Natural killer cell (primary cell): ENCODE data around the gene MN1. TPM values are rescaled to one million over a fixed set of nuclear protein-coding genes. Genes with fewer than 3 reads are reported as not detected.

Source experiments
- ATAC-seq, 3 donors: fragments of 150-1000 bp in 2 of 3; fragments of 200-7000 bp in 1 of 3; cut with Tn5 transposase; 1 replicate in 1 of 3; 2 replicates in 2 of 3; pipeline ENCODE4 v1.10.0; 2021; ENCODE audit warnings: mild to moderate bottlenecking in 2 of 3, moderate library complexity in 2 of 3
- DNase-seq, 2 donors: peaks; one replicate each; pipeline versions ENCODE4 v3.0.0 to v3.0.0-alpha.2; 2013 to 2021; ENCODE audit warnings: mixed read lengths in 1 of 2
- H3K27ac ChIP-seq: one replicate; pipeline ENCODE4 v1.5.1; 2013; ENCODE audit warnings: mild to moderate bottlenecking, low read length
- H3K27me3 ChIP-seq: one replicate; pipeline ENCODE4 v1.6.1; 2013; ENCODE audit warnings: low read length; ENCODE audit not compliant: control insufficient read depth, insufficient read depth
- H3K36me3 ChIP-seq: one replicate; pipeline ENCODE4 v1.6.1; 2013; ENCODE audit warnings: low read length; ENCODE audit not compliant: control insufficient read depth, insufficient read depth
- H3K4me1 ChIP-seq: one replicate; pipeline ENCODE4 v1.6.1; 2013; ENCODE audit warnings: low read length; ENCODE audit not compliant: control insufficient read depth, insufficient read depth
- H3K4me3 ChIP-seq: one replicate; pipeline ENCODE4 v1.5.1; 2013; ENCODE audit warnings: low read length
- H3K9me3 ChIP-seq: one replicate; pipeline ENCODE4 v1.6.1; 2013; ENCODE audit warnings: low read length; ENCODE audit not compliant: control insufficient read depth, insufficient read depth
- H3K27ac Mint-ChIP-seq, 2 donors: one replicate each; pipeline ENCODE4 v1.8.0; 2022; ENCODE audit warnings: mild to moderate bottlenecking in 2 of 2, mixed read lengths in 2 of 2, moderate library complexity in 1 of 2
- H3K27me3 Mint-ChIP-seq, 2 donors: one replicate each; pipeline ENCODE4 v1.8.0; 2022; ENCODE audit warnings: low read depth in 2 of 2, mixed read lengths in 2 of 2
- H3K36me3 Mint-ChIP-seq: one replicate; pipeline ENCODE4 v1.8.0; 2022; ENCODE audit warnings: mixed read lengths
- H3K4me1 Mint-ChIP-seq, 2 donors: one replicate each; pipeline ENCODE4 v1.8.0; 2022; ENCODE audit warnings: mixed read lengths in 2 of 2
- H3K4me3 Mint-ChIP-seq: one replicate; pipeline ENCODE4 v1.8.0; 2022; ENCODE audit warnings: mild to moderate bottlenecking, moderate library complexity, mixed read lengths
- H3K9me3 Mint-ChIP-seq, 2 donors: one replicate each; pipeline ENCODE4 v1.8.0; 2022; ENCODE audit warnings: mixed read lengths in 2 of 2
- WGBS: methylation state at CpG from one replicate; pipeline ENCODE4 v1.1.7; 2013; ENCODE audit warnings: missing lambda C conversion rate; ENCODE audit not compliant: insufficient coverage; 5-methylcytosine and 5-hydroxymethylcytosine counted together
- intact Hi-C: fragments of 100-400 bp; cut with micrococcal nuclease; formaldehyde crosslinking; loops from one replicate; pipeline ENCODE4 v1.14.2; 2022
- total RNA-seq, 4 donors: library from RNA; stranded (reverse); fragments of 120-200 nt in 1 of 4; gene quantifications; one replicate each; pipeline versions ENCODE4 v1.2.3 to v1.2.4, GENCODE V29; 2013 to 2022
- TF ChIP-seq, protein P1 (sequence below): fragments of 200-600 bp; IDR thresholded peaks from one replicate; pipeline ENCODE4 v1.8.0; 2022; ENCODE audit warnings: antibody characterized with exemption

MN1 gene
- total RNA-seq, 3 donors from 2014 or later (not counting 1 experiment from before 2014, with no cell fraction given) = 0.39 to 0.83 (median 0.82) TPM

DNA sequence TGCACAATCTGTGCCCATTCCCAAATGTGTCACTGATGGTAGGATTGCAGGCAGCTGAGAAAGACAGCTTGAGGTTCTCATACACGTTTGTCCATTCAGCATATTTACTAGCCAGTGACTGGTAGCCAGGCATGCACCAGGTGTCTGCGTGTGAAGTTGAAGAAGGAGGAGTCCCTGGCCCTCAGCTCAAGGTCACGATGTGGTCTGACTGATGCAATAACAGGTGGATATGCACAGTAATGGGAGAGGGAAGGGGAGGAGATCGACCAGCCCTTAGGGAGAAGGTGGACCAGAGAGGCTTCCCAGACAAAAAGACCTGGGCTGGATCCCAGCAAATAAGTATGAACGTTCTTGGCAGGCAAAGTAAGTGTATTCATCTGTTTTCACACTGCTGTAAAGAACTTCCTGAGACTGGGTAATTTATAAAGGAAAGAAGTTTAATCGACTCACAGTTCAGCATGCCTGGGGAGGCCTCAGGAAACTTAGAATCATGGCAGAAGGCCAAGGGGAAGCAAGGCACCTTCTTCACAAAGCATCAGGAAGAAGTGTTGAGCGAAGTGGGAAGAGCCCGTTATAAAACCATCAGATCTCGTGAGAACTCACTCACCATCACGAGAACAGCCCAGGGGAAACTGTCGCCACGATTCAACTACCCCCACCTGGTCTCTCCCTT, 96.0 kb downstream of the MN1 start:
- H3K36me3 Mint-ChIP-seq = no peaks in the 10 kb centered on the region
- no peak for ATAC-seq
- H3K4me1 Mint-ChIP-seq = peaks cover 5 to 13% of the 10 kb centered on the region in 2 donors
- H3K27ac Mint-ChIP-seq = no peak overlapping the region
- Histone ChIP-seq H3K9me3 (no peaks in the 10 kb centered on the region), H3K4me3 (no peak overlapping the region), H3K36me3 (no peaks in the 10 kb centered on the region), H3K4me1 (peaks cover 4% of the 10 kb centered on the region), H3K27ac (no peak overlapping the region), H3K27me3 (no peaks in the 10 kb centered on the region)
- WGBS = 62% methylated on average over 7 of the region's 12 CpGs
- no peak overlapping the region for H3K4me3 Mint-ChIP-seq
- no peaks in the 10 kb centered on the region for H3K9me3 Mint-ChIP-seq
- no peak for DNase-seq
- TF ChIP-seq, protein P1, sequence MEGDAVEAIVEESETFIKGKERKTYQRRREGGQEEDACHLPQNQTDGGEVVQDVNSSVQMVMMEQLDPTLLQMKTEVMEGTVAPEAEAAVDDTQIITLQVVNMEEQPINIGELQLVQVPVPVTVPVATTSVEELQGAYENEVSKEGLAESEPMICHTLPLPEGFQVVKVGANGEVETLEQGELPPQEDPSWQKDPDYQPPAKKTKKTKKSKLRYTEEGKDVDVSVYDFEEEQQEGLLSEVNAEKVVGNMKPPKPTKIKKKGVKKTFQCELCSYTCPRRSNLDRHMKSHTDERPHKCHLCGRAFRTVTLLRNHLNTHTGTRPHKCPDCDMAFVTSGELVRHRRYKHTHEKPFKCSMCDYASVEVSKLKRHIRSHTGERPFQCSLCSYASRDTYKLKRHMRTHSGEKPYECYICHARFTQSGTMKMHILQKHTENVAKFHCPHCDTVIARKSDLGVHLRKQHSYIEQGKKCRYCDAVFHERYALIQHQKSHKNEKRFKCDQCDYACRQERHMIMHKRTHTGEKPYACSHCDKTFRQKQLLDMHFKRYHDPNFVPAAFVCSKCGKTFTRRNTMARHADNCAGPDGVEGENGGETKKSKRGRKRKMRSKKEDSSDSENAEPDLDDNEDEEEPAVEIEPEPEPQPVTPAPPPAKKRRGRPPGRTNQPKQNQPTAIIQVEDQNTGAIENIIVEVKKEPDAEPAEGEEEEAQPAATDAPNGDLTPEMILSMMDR = no peak
- intact Hi-C loops = no loop called here
- peaks cover 0 to 10% of the 10 kb centered on the region in 2 donors for H3K27me3 Mint-ChIP-seq

DNA sequence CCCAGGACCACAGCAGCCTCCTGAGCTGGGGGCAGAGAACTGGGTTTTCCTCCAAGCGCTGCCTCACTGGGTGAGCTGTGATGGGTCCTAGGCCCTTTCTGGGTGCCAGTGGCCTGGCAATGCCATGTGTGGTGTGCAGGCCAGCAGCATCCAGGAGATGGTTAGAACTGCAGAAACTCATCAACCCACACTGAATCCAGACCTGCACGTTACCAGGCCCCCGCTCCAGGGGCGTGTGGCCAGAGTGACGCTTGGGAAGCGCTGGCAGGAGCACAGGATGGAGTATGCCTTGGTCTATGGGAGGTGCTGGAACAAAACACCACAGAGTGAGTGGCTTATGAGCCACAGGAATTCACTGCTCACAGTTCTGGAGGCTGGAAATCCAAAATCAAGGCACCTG, 97.0 kb downstream of the MN1 start:
- Mint-ChIP-seq H3K4me1 (peaks cover 0 to 3% of the 10 kb centered on the region in 2 donors), H3K36me3 (no peaks in the 10 kb centered on the region), H3K27ac (no peak overlapping the region), H3K4me3 (no peak overlapping the region), H3K27me3 (peaks cover 0 to 6% of the 10 kb centered on the region in 2 donors), H3K9me3 (no peaks in the 10 kb centered on the region)
- DNase-seq = no peak
- 90% methylated on average over 6 of the region's 6 CpGs for WGBS
- TF ChIP-seq, protein P1 = no peak
- Histone ChIP-seq H3K4me3 (no peak overlapping the region), H3K27ac (no peak overlapping the region), H3K27me3 (no peaks in the 10 kb centered on the region), H3K9me3 (no peaks in the 10 kb centered on the region), H3K36me3 (no peaks in the 10 kb centered on the region), H3K4me1 (no peaks in the 10 kb centered on the region)
- no peak for ATAC-seq
- intact Hi-C loops = no loop called here

GRCh38 chr22:27699383-27700019, 102.1 kb downstream of the MN1 start:
- no peak overlapping the region for H3K27ac ChIP-seq
- no peaks in the 10 kb centered on the region for H3K27me3 ChIP-seq
- no peaks in the 10 kb centered on the region for H3K36me3 ChIP-seq
- WGBS = 74% methylated on average over 9 of the region's 10 CpGs
- no peaks in the 10 kb centered on the region for H3K36me3 Mint-ChIP-seq
- H3K27me3 Mint-ChIP-seq = peaks cover 0 to 3% of the 10 kb centered on the region in 2 donors
- TF ChIP-seq, protein P1 = no peak
- no peak overlapping the region for H3K27ac Mint-ChIP-seq
- H3K4me3 ChIP-seq = no peak overlapping the region
- no peaks in the 10 kb centered on the region for H3K4me1 Mint-ChIP-seq
- ATAC-seq = no peak
- peaks cover 3% of the 10 kb centered on the region for H3K9me3 ChIP-seq
- H3K9me3 Mint-ChIP-seq = no peaks in the 10 kb centered on the region
- DNase-seq = no peak
- intact Hi-C loops = no loop called here
- no peaks in the 10 kb centered on the region for H3K4me1 ChIP-seq
- no peak overlapping the region for H3K4me3 Mint-ChIP-seq
